GM23248 (cell line): ENCODE measurements around the gene MTUS2. TPM values are rescaled to one million over a fixed set of nuclear protein-coding genes. Genes with fewer than 3 reads are reported as not detected.

ENCODE experiments used
- DNase-seq: peaks from one replicate; pipeline ENCODE4 v3.0.0-alpha.2; 2015
- H2AFZ ChIP-seq: fragments of 200-600 bp; sonication (generic); 2 replicates; pipeline ENCODE4 v1.6.1; 2016; ENCODE audit warnings: antibody characterized with exemption
- H3F3A ChIP-seq: fragments of 200-600 bp; sonication (generic); 2 replicates; pipeline ENCODE4 v1.6.1; 2016; ENCODE audit warnings: mild to moderate bottlenecking, antibody characterized with exemption, mixed run types; ENCODE audit not compliant: insufficient read depth
- H3K27ac ChIP-seq: fragments of 200-600 bp; sonication (generic); 2 replicates; pipeline ENCODE4 v1.5.1; 2016; ENCODE audit warnings: mild to moderate bottlenecking
- H3K27me3 ChIP-seq: fragments of 200-600 bp; sonication (generic); replicated peaks from 2 replicates; pipeline ENCODE4 v1.6.1; 2016; ENCODE audit warnings: mild to moderate bottlenecking; ENCODE audit not compliant: insufficient read depth
- H3K36me3 ChIP-seq: fragments of 200-600 bp; sonication (generic); 2 replicates; pipeline ENCODE4 v1.6.1; 2016; ENCODE audit warnings: low read depth, mild to moderate bottlenecking
- H3K4me1 ChIP-seq: fragments of 200-600 bp; sonication (generic); 2 replicates; pipeline ENCODE4 v1.6.1; 2016; ENCODE audit warnings: mild to moderate bottlenecking; ENCODE audit not compliant: insufficient read depth
- H3K4me2 ChIP-seq: fragments of 200-600 bp; sonication (generic); one replicate; pipeline ENCODE4 v1.6.1; 2016; ENCODE audit warnings: mild to moderate bottlenecking; ENCODE audit not compliant: unreplicated experiment
- H3K4me3 ChIP-seq: fragments of 200-600 bp; sonication (generic); 2 replicates; pipeline ENCODE4 v1.5.1; 2016; ENCODE audit warnings: mild to moderate bottlenecking
- H3K79me2 ChIP-seq: fragments of 200-600 bp; sonication (generic); 2 replicates; pipeline ENCODE4 v1.6.1; 2016; ENCODE audit warnings: mild to moderate bottlenecking; ENCODE audit not compliant: insufficient read depth
- H3K9ac ChIP-seq: fragments of 200-600 bp; sonication (generic); 2 replicates; pipeline ENCODE4 v1.6.1; 2016; ENCODE audit warnings: mild to moderate bottlenecking
- H3K9me2 ChIP-seq: fragments of 200-600 bp; sonication (generic); 2 replicates; pipeline ENCODE4 v1.6.1; 2016; ENCODE audit warnings: mixed run types, mild to moderate bottlenecking, moderate library complexity; ENCODE audit not compliant: insufficient read depth
- H3K9me3 ChIP-seq: fragments of 200-600 bp; sonication (generic); one replicate; pipeline ENCODE4 v1.6.1; 2017; ENCODE audit warnings: low read depth
- H4K20me1 ChIP-seq: fragments of 200-600 bp; sonication (generic); 2 replicates; pipeline ENCODE4 v1.6.0; 2016; ENCODE audit not compliant: insufficient read depth
- EZH2 ChIP-seq: fragments of 200-600 bp; sonication (generic); IDR thresholded peaks from 2 replicates; pipeline ENCODE4 v1.6.1; 2018; ENCODE audit warnings: antibody characterized with exemption, mild to moderate bottlenecking; ENCODE audit not compliant: insufficient read depth, poor library complexity, severe bottlenecking
- EZH2phosphoT487 ChIP-seq: fragments of 200-600 bp; sonication (generic); IDR thresholded peaks from 2 replicates; pipeline ENCODE4 v1.6.1; 2018; ENCODE audit warnings: antibody characterized with exemption, moderate library complexity, mild to moderate bottlenecking, low read depth; ENCODE audit not compliant: insufficient read depth
- WGBS, 2 experiments: methylation state at CpG; one replicate each; pipeline ENCODE4 v1.1.6; 2015 to 2017; ENCODE audit warnings: low lambda C conversion rate in 2 of 2, low coverage in 1 of 2; ENCODE audit errors: missing lambda C conversion rate in 2 of 2; 5-methylcytosine and 5-hydroxymethylcytosine counted together
- in situ Hi-C: fragments of 300-500 bp; cut with MboI; formaldehyde crosslinking; loops from 2 replicates; pipeline ENCODE4 v1.15.0; 2020
- polyA plus RNA-seq: library from polyadenylated mRNA; unstranded; fragments of >200 nt; fragmentation: Nextera tagmentation; extraction: Ambion mirVana; gene quantifications from 2 replicates; pipeline ENCODE4 v1.2.1, GENCODE V29; 2016
- total RNA-seq: library from RNA; depleted of rRNA; stranded (reverse); fragments of >200 nt; shearing (Covaris generic); gene quantifications from 2 replicates; pipeline ENCODE4 v1.2.3, GENCODE V29; 2014

Gene MTUS2
- total and polyA plus RNA-seq, 2 experiments from 2014 or later = 0.43 to 0.74 TPM

- H3K27me3 ChIP-seq = no peaks in the 10 kb centered on the region
- H3K9ac ChIP-seq = no peak overlapping the region
- no peaks in the 10 kb centered on the region for H4K20me1 ChIP-seq
- peaks cover 4% of the 10 kb centered on the region; the same call in 1 of the 2 replicates for H3F3A ChIP-seq
- no peak for DNase-seq
- no peaks in the 10 kb centered on the region for H3K36me3 ChIP-seq
- no peaks in the 10 kb centered on the region for H3K4me1 ChIP-seq
- H3K9me2 ChIP-seq = no peaks in the 10 kb centered on the region
- TF ChIP-seq EZH2phosphoT487 (no peak), EZH2 (no peak)
- WGBS, 2 experiments = 90 to 91% methylated on average over 13 of the region's 13 CpGs
- H3K27ac ChIP-seq = no peak overlapping the region
- H2AFZ ChIP-seq = no peak overlapping the region
- 0 out of 2 replicates have a peak, but pooled peaks cover 3% of the 10 kb centered on the region for H3K79me2 ChIP-seq
- H3K4me3 ChIP-seq = no peak overlapping the region
- no peak overlapping the region for H3K4me2 ChIP-seq
- in situ Hi-C loops = no loop called here
- no peaks in the 10 kb centered on the region for H3K9me3 ChIP-seq
These were observed 682.4 kb downstream of the MTUS2 start for GRCh38 chr13:29502391-29503008.

- peaks cover 5% of the 10 kb centered on the region; the same call in 1 of the 2 replicates for H3K4me1 ChIP-seq
- 54 to 57% methylated on average over 30 to 32 of the region's 32 CpGs for WGBS, 2 experiments
- TF ChIP-seq EZH2 (no peak), EZH2phosphoT487 (no peak)
- DNase-seq = no peak
- no peaks in the 10 kb centered on the region for H3K27me3 ChIP-seq
- no peak overlapping the region for H3K27ac ChIP-seq
- peaks cover 4% of the 10 kb centered on the region; the same call in 1 of the 2 replicates for H3F3A ChIP-seq
- no peak overlapping the region for H3K4me3 ChIP-seq
- no peaks in the 10 kb centered on the region for H3K9me2 ChIP-seq
- H3K4me2 ChIP-seq = no peak overlapping the region
- no peak overlapping the region for H3K9ac ChIP-seq
- H3K9me3 ChIP-seq = no peaks in the 10 kb centered on the region
- H3K79me2 ChIP-seq = 0 out of 2 replicates have a peak, but pooled peaks cover 6% of the 10 kb centered on the region
- no peak overlapping the region for H2AFZ ChIP-seq
- no peaks in the 10 kb centered on the region for H4K20me1 ChIP-seq
- in situ Hi-C loops = no loop called here
- H3K36me3 ChIP-seq = no peaks in the 10 kb centered on the region
These were observed 683.1 kb downstream of the MTUS2 start for GRCh38 chr13:29503041-29503837.

GRCh38 chr13:29504691-29505090 lies 684.6 kb downstream of the MTUS2 start:
- Histone ChIP-seq H3F3A (peaks cover 17% of the 10 kb centered on the region), H3K4me3 (no peak overlapping the region), H3K27ac (no peak overlapping the region), H3K9ac (no peak overlapping the region), H3K4me2 (no peak overlapping the region), H3K4me1 (peaks cover 18% of the 10 kb centered on the region), H3K27me3 (no peaks in the 10 kb centered on the region), H2AFZ (no peak overlapping the region), H3K79me2 (peaks cover 16% of the 10 kb centered on the region), H4K20me1 (no peaks in the 10 kb centered on the region), H3K9me2 (no peaks in the 10 kb centered on the region), H3K9me3 (no peaks in the 10 kb centered on the region), H3K36me3 (0 out of 2 replicates have a peak, but pooled peaks cover 7% of the 10 kb centered on the region)
- DNase-seq = no peak
- in situ Hi-C loops = no loop called here
- TF ChIP-seq EZH2 (no peak), EZH2phosphoT487 (no peak)
- WGBS, 2 experiments = 94% methylated on average over 15 of the region's 15 CpGs

- Histone ChIP-seq H3K9me2 (no peaks in the 10 kb centered on the region), H3K9me3 (no peaks in the 10 kb centered on the region), H3K4me3 (no peak overlapping the region), H3K79me2 (peaks cover 23% of the 10 kb centered on the region), H3K9ac (no peak overlapping the region), H3K36me3 (peaks cover 10% of the 10 kb centered on the region; the same call in 1 of the 2 replicates), H4K20me1 (no peaks in the 10 kb centered on the region), H3K27ac (no peak overlapping the region), H2AFZ (no peak overlapping the region), H3K4me1 (peaks cover 26% of the 10 kb centered on the region), H3F3A (peaks cover 25% of the 10 kb centered on the region), H3K27me3 (no peaks in the 10 kb centered on the region), H3K4me2 (no peak overlapping the region)
- DNase-seq = no peak
- WGBS, 2 experiments = 68 to 83% methylated on average over 17 of the region's 17 CpGs
- TF ChIP-seq EZH2phosphoT487 = no peak
- no peak for TF ChIP-seq EZH2
- in situ Hi-C loops = no loop called here
These were observed 685.4 kb downstream of the MTUS2 start for GRCh38 chr13:29505511-29505910.
